Neural progenitor cell (in vitro differentiated cells): Measurements from ENCODE around the gene PARP14.

Experiments
- CTCF ChIP-seq: fragments of 200-600 bp; sonication (generic); IDR thresholded peaks from 2 replicates; pipeline ENCODE4 v1.5.1; 2017; ENCODE audit warnings: antibody characterized with exemption, mild to moderate bottlenecking
- EZH2 ChIP-seq: fragments of 200-600 bp; sonication (generic); IDR thresholded peaks from 2 replicates; pipeline ENCODE4 v1.6.1; 2017; ENCODE audit warnings: antibody characterized with exemption, mild to moderate bottlenecking, moderate library complexity
- EZH2phosphoT487 ChIP-seq: fragments of 200-600 bp; sonication (generic); IDR thresholded peaks from 2 replicates; pipeline ENCODE4 v1.6.1; 2017; ENCODE audit warnings: antibody characterized with exemption

GRCh38 chr3:122640437-122640999 is 40.1 kb upstream of the PARP14 start:
- TF ChIP-seq CTCF, result no peak
- TF ChIP-seq EZH2, result no peak
- no peak for TF ChIP-seq EZH2phosphoT487
